Loucy (cell line): ENCODE results near the gene LYZL4.

Experiments used
- H2AFZ ChIP-seq: fragments of 200-600 bp; sonication (generic); 2 replicates; pipeline ENCODE4 v1.6.0; 2016; ENCODE audit warnings: antibody characterized with exemption, mild to moderate bottlenecking, low read length, moderate library complexity
- H3F3A ChIP-seq: fragments of 200-600 bp; 2 replicates; pipeline ENCODE4 v1.6.0; 2016; ENCODE audit warnings: antibody characterized with exemption, low read depth, mild to moderate bottlenecking
- H3K27me3 ChIP-seq: fragments of 200-600 bp; sonication (generic); 2 replicates; pipeline ENCODE4 v1.6.1; 2014; ENCODE audit warnings: low read length, mild to moderate bottlenecking; ENCODE audit not compliant: insufficient read depth, poor library complexity, severe bottlenecking
- H3K36me3 ChIP-seq: fragments of 200-600 bp; sonication (generic); 2 replicates; pipeline ENCODE4 v1.6.1; 2016; ENCODE audit warnings: low read length; ENCODE audit not compliant: insufficient read depth
- H3K4me1 ChIP-seq: fragments of 200-600 bp; sonication (generic); 2 replicates; pipeline ENCODE4 v1.5.1; 2014; ENCODE audit warnings: low read length, mild to moderate bottlenecking; ENCODE audit not compliant: insufficient read depth, poor library complexity, severe bottlenecking
- H3K4me2 ChIP-seq: fragments of 200-600 bp; sonication (generic); 2 replicates; pipeline ENCODE4 v1.6.0; 2014; ENCODE audit warnings: antibody characterized with exemption, low read length, low read depth, mild to moderate bottlenecking; ENCODE audit not compliant: poor library complexity, severe bottlenecking
- H3K4me3 ChIP-seq: fragments of 200-600 bp; sonication (generic); 2 replicates; pipeline ENCODE4 v1.5.1; 2014; ENCODE audit warnings: low read length, mild to moderate bottlenecking, mixed read lengths; ENCODE audit not compliant: poor library complexity, severe bottlenecking
- H3K79me2 ChIP-seq: fragments of 200-600 bp; sonication (generic); 2 replicates; pipeline ENCODE4 v1.6.1; 2014; ENCODE audit warnings: low read length; ENCODE audit not compliant: insufficient read depth
- H3K9ac ChIP-seq: fragments of 200-600 bp; sonication (generic); 2 replicates; pipeline ENCODE4 v1.6.0; 2014; ENCODE audit warnings: mild to moderate bottlenecking, low read depth, low read length, moderate library complexity; ENCODE audit not compliant: poor library complexity, severe bottlenecking
- H3K9me2 ChIP-seq: fragments of 200-600 bp; sonication (generic); replicated peaks from 2 replicates; pipeline ENCODE4 v1.6.1; 2016; ENCODE audit warnings: low read depth, low read length, mixed read lengths
- H3K9me3 ChIP-seq: fragments of 200-600 bp; sonication (generic); 2 replicates; pipeline ENCODE4 v1.6.1; 2014; ENCODE audit warnings: mild to moderate bottlenecking, antibody characterized with exemption, low read length, low read depth; ENCODE audit not compliant: insufficient read depth
- H4K20me1 ChIP-seq: fragments of 200-600 bp; sonication (generic); 2 replicates; pipeline ENCODE4 v1.6.0; 2014; ENCODE audit warnings: antibody characterized with exemption, low read length, mild to moderate bottlenecking; ENCODE audit not compliant: insufficient read depth, poor library complexity, severe bottlenecking
- EZH2phosphoT487 ChIP-seq: fragments of 200-600 bp; IDR thresholded peaks from 2 replicates; pipeline ENCODE4 v1.6.1; 2018; ENCODE audit warnings: antibody characterized with exemption, mild to moderate bottlenecking, moderate library complexity, borderline replicate concordance
- TF ChIP-seq, protein P1 (sequence below): fragments of 200-600 bp; sonication (generic); conservative IDR thresholded peaks from 2 replicates; pipeline ENCODE4 v1.5.1; 2014; ENCODE audit warnings: mild to moderate bottlenecking, antibody characterized with exemption, low read length

The LYZL4 gene

DNA sequence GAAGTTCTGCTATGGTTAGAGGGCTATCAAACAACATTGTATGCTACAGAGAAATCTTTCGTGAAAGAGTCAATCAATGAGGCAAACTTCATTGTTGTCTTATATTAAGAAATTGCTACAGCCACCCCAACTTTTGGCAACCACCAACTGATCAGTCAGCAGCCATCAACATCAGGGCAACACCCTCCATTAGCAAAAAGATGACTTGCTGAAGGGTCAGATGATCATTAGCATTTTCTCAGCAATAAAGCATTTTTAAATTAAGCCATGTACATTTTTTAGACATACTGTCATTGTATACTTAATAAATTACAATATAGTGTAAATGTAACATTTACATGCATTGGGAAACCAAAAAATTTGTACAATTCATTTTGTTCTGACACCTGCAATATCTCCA is 53.1 kb downstream of the LYZL4 start:
- no peaks in the 10 kb centered on the region for H4K20me1 ChIP-seq
- H3K4me1 ChIP-seq = peaks cover 9% of the 10 kb centered on the region
- H3K79me2 ChIP-seq = no peaks in the 10 kb centered on the region
- no peaks in the 10 kb centered on the region for H3K9me3 ChIP-seq
- no peaks in the 10 kb centered on the region for H3K27me3 ChIP-seq
- H3K4me2 ChIP-seq = no peak overlapping the region
- no peak overlapping the region for H3K4me3 ChIP-seq
- TF ChIP-seq EZH2phosphoT487 = no peak
- TF ChIP-seq, protein P1, sequence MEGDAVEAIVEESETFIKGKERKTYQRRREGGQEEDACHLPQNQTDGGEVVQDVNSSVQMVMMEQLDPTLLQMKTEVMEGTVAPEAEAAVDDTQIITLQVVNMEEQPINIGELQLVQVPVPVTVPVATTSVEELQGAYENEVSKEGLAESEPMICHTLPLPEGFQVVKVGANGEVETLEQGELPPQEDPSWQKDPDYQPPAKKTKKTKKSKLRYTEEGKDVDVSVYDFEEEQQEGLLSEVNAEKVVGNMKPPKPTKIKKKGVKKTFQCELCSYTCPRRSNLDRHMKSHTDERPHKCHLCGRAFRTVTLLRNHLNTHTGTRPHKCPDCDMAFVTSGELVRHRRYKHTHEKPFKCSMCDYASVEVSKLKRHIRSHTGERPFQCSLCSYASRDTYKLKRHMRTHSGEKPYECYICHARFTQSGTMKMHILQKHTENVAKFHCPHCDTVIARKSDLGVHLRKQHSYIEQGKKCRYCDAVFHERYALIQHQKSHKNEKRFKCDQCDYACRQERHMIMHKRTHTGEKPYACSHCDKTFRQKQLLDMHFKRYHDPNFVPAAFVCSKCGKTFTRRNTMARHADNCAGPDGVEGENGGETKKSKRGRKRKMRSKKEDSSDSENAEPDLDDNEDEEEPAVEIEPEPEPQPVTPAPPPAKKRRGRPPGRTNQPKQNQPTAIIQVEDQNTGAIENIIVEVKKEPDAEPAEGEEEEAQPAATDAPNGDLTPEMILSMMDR = no peak
- no peaks in the 10 kb centered on the region for H3F3A ChIP-seq
- no peaks in the 10 kb centered on the region for H3K36me3 ChIP-seq
- no peak overlapping the region for H2AFZ ChIP-seq
- no peak overlapping the region for H3K9ac ChIP-seq
- H3K9me2 ChIP-seq = no peaks in the 10 kb centered on the region

DNA sequence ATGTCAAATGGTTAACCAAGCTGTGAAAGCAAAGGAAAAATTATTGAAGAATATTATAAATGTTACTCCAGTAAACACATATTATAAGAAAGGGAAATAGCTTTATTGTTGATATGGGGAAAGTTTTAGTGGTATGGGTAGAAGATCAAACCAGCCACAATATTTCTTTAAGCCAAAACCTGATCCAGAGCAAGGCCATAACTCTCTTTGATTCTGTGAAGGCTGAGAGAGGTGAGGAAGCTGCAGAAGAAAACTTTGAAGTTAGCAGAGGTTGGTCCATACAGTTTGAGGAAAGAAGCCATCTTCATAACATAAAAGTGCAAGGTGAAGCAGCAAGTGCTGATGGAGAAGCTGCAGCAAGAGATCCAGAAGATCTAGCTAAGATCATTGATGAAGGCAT is 54.8 kb downstream of the LYZL4 start:
- H3K4me3 ChIP-seq = no peak overlapping the region
- H3K9ac ChIP-seq = no peak overlapping the region
- H3K9me3 ChIP-seq = no peaks in the 10 kb centered on the region
- TF ChIP-seq, protein P1 = no peak
- TF ChIP-seq EZH2phosphoT487 = no peak
- H3K9me2 ChIP-seq = no peaks in the 10 kb centered on the region
- no peak overlapping the region for H3K4me2 ChIP-seq
- H4K20me1 ChIP-seq = no peaks in the 10 kb centered on the region
- no peaks in the 10 kb centered on the region for H3K27me3 ChIP-seq
- peaks cover 9% of the 10 kb centered on the region for H3K4me1 ChIP-seq
- H3K79me2 ChIP-seq = no peaks in the 10 kb centered on the region
- no peaks in the 10 kb centered on the region for H3F3A ChIP-seq
- H3K36me3 ChIP-seq = no peaks in the 10 kb centered on the region
- no peak overlapping the region for H2AFZ ChIP-seq

DNA sequence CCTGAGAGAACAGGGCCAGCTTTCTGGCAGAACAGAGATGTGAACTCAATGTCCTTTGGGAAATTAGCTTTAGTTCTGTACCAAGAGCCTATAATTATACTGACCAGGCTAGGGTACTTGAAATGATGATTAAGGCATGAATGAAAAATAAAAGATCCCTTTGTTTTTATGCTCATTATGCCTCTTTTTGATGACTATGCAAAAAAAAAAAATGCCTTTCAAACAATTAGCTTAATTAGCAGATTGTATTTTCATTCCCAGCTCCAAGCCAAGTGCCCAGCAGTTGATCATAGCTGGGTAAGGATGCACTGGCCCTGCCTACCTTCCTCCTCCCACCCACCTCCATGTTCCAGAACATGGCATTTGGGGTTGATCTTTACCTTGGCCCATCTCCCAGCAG is 56.8 kb downstream of the LYZL4 start:
- no peaks in the 10 kb centered on the region for H3K9me3 ChIP-seq
- no peaks in the 10 kb centered on the region for H3K36me3 ChIP-seq
- H2AFZ ChIP-seq = no peak overlapping the region
- H3F3A ChIP-seq = no peaks in the 10 kb centered on the region
- H3K4me1 ChIP-seq = peaks cover 9% of the 10 kb centered on the region
- no peaks in the 10 kb centered on the region for H4K20me1 ChIP-seq
- no peak for TF ChIP-seq EZH2phosphoT487
- TF ChIP-seq, protein P1 = no peak
- no peak overlapping the region for H3K4me2 ChIP-seq
- H3K27me3 ChIP-seq = no peaks in the 10 kb centered on the region
- H3K4me3 ChIP-seq = no peak overlapping the region
- H3K9me2 ChIP-seq = no peaks in the 10 kb centered on the region
- no peaks in the 10 kb centered on the region for H3K79me2 ChIP-seq
- H3K9ac ChIP-seq = no peak overlapping the region
